WI38 (cell line): ENCODE results near the gene TANC1.

Experiments used
- H3K4me3 ChIP-seq: 2 replicates; pipeline ENCODE4 v1.5.1; 2011; ENCODE audit warnings: low read depth, mild to moderate bottlenecking, control low read depth, low read length
- TF ChIP-seq, protein P1 (sequence below): IDR thresholded peaks from 2 replicates; pipeline ENCODE4 v1.5.1; 2012; ENCODE audit warnings: low read depth, mild to moderate bottlenecking, control low read depth, low read length

Gene TANC1

GRCh38 chr2:158969162-158969714 is 798 bp downstream of the TANC1 start:
- peak overlapping the region; percentile 83 for H3K4me3 ChIP-seq
- TF ChIP-seq, protein P1, sequence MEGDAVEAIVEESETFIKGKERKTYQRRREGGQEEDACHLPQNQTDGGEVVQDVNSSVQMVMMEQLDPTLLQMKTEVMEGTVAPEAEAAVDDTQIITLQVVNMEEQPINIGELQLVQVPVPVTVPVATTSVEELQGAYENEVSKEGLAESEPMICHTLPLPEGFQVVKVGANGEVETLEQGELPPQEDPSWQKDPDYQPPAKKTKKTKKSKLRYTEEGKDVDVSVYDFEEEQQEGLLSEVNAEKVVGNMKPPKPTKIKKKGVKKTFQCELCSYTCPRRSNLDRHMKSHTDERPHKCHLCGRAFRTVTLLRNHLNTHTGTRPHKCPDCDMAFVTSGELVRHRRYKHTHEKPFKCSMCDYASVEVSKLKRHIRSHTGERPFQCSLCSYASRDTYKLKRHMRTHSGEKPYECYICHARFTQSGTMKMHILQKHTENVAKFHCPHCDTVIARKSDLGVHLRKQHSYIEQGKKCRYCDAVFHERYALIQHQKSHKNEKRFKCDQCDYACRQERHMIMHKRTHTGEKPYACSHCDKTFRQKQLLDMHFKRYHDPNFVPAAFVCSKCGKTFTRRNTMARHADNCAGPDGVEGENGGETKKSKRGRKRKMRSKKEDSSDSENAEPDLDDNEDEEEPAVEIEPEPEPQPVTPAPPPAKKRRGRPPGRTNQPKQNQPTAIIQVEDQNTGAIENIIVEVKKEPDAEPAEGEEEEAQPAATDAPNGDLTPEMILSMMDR, result no peak

DNA sequence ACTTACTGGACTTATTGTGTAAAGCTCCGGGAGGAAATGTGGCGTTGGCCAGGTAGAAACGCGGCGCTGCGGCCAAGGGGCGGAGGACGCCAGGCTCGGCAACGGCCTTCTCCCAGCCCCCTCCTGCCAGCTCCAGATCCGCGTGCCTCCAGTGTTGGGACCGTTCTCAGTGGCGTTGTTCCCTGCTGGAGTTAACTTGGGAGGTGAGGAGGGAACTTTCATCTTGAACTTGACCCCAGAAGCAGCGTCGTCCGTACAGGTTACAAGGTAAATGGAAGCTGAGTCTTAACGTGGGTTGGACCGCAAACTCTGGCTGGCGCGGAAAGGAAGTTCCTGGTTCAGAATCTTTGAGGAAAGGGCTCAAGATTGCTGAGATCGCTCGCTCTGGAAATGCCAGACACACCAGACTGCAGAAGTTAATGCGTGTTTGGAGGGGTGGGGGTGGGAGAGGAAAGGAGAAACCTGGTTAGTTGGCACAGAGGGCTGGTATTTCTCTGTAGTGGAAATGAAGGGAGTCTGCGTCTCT is 1.3 kb downstream of the TANC1 start:
- peak overlapping the region; percentile 83 for H3K4me3 ChIP-seq
- TF ChIP-seq, protein P1, result no peak

- H3K4me3 ChIP-seq, result peak overlapping the region; percentile 83
- TF ChIP-seq, protein P1, result no peak
These were observed 1.9 kb downstream of the TANC1 start for GRCh38 chr2:158970241-158970751.

GRCh38 chr2:158973116-158973956 is 4.9 kb downstream of the TANC1 start:
- H3K4me3 ChIP-seq, result no peak overlapping the region
- TF ChIP-seq, protein P1, result no peak

DNA sequence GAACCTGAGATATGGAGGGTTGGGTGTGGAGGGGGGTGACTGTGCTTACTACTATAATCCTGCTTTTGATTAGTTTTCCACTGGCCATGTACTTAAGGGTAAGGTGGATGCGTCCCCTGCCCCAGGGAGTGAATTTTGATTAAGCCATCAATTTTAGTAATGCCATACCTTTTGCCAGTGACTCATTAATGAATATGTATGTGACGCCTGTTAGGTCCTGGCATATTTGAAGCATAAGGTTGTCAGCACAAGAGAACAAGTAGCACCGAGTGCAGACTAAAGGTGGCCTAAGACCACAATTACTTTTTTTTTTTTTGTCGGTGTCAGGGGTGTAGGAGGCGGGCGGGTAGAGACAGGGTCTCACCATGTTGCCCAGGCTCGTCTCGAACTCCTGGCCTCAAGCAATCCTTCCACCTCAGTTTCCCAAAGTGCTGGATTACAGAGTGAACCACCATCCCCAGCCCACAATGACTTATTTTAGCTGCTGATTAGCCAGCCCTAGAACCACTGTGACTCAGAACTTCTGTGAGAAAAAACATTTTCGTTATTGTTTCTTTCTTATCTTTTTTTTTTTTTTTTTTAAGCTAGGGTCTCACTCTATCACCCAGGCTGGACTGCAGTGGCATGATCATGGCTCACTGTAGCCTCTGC is 7.0 kb downstream of the TANC1 start:
- H3K4me3 ChIP-seq, result no peak overlapping the region
- TF ChIP-seq, protein P1, result no peak

- TF ChIP-seq, protein P1, result no peak
- no peak overlapping the region for H3K4me3 ChIP-seq
These were observed 11.3 kb downstream of the TANC1 start for GRCh38 chr2:158979772-158980171.
